ENCODE results near the gene CCAR1. TPM values are rescaled to one million over a fixed set of nuclear protein-coding genes. Genes with fewer than 3 reads are reported as not detected.

CCAR1 gene
- total and polyA plus RNA-seq, 2 of the 4 experiments (the other 2 are of a cell fraction): 35.1 to 60.8 TPM

GRCh38 chr10:68720793-68721672, at the start of gene CCAR1 (continued):
- no peak for TF ChIP-seq CEBPB (IDR thresholded peaks at IDR 0.05; ENCODE audit: low read depth, low read length)
- no peak for TF ChIP-seq SMC3 (IDR thresholded peaks at IDR 0.05; ENCODE audit: low read depth, low read length)
- 0 out of 2 replicates have a peak, but pooled peaks have one; percentile 38 for TF ChIP-seq MXI1 (IDR thresholded peaks at IDR 0.05; ENCODE audit: borderline replicate concordance, low read depth, low read length)
- peak; percentile 77 for TF ChIP-seq POLR2A (IDR thresholded peaks at IDR 0.05; ENCODE audit: low read depth, low read length)
- no peak for TF ChIP-seq FOS (IDR thresholded peaks at IDR 0.05; ENCODE audit: low read depth, low read length)
- TF ChIP-seq RCOR1 (IDR thresholded peaks at IDR 0.05; ENCODE audit: insufficient replicate concordance, low read length): no peak
- TF ChIP-seq NFE2L2 (IDR thresholded peaks at IDR 0.05; ENCODE audit: low read depth, low read length): no peak
- TF ChIP-seq MAFK (IDR thresholded peaks at IDR 0.05; ENCODE audit: low read depth, low read length): no peak
- TF ChIP-seq ELK1 (IDR thresholded peaks at IDR 0.05; ENCODE audit: borderline replicate concordance, low read depth, low read length): no peak

All from IMR-90 (cell line).